ENCODE measurements around the gene EIF4G3. TPM values are rescaled to one million over a fixed set of nuclear protein-coding genes. Genes with fewer than 3 reads are reported as not detected.

Gene EIF4G3
- total RNA-seq, 1 experiment from 2014 or later = 7.2 TPM

- in situ Hi-C loops (cut with HindIII; ENCODE audit: low pct_unique_long_range_greater_than_20kb, low sequenced_read_pairs) = no loop called here
- DNase-seq (ENCODE audit: low read depth) = no peak
These were observed 53.3 kb downstream of the EIF4G3 start for GRCh38 chr1:21123287-21123948.

- in situ Hi-C loops (cut with HindIII; ENCODE audit: low pct_unique_long_range_greater_than_20kb, low sequenced_read_pairs) = no loop called here
- no peak for DNase-seq (ENCODE audit: low read depth)
These were observed 54.8 kb downstream of the EIF4G3 start for GRCh38 chr1:21121764-21122471.

- in situ Hi-C loops (cut with HindIII; ENCODE audit: low pct_unique_long_range_greater_than_20kb, low sequenced_read_pairs) = no loop called here
These were observed 58.5 kb downstream of the EIF4G3 start for GRCh38 chr1:21118167-21118566.

DNA sequence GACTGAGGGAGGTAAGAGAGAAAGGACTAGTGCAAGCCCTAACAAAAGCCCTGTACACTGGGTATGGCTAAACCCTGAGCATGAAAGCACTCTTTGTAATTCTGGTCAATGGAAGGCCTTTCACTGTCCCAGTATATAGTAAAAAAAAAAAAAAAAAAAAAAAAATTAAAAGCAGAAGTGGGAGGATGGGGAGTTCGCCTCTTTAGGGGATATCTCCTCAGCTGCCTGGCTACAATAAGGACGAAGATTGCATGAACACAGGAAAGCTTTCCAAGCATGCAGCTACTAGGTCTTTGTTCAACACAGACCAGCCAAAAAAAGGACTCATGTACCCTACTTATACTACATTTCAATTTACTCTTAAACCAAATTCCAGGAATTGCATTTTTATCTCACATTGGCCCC is 59.1 kb downstream of the EIF4G3 start:
- DNase-seq (ENCODE audit: low read depth) = no peak
- in situ Hi-C loops (cut with HindIII; ENCODE audit: low pct_unique_long_range_greater_than_20kb, low sequenced_read_pairs) = no loop called here

More at GRCh38 chr1:21118167-21118566, 58.5 kb downstream of the EIF4G3 start:
- DNase-seq (ENCODE audit: low read depth) = no peak

DNA sequence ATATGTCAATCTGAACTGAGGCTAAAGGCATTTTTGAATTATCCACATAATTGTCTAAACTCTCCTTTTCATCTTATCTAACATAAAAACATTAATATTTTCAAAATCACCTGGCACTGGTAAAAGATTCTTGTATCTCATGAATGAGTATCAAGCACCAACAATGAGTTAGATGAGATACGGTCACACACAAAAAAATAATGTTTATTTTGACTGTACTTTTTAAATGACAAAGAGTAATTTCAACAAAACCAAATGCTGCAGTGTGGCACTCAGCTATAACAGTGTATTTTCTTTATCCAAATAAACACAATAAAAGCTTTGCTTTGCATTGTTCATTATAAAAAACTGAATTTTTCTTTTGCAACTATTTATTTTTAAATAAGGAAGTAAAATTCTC is 59.5 kb downstream of the EIF4G3 start:
- in situ Hi-C loops (cut with HindIII; ENCODE audit: low pct_unique_long_range_greater_than_20kb, low sequenced_read_pairs) = no loop called here
- no peak for DNase-seq (ENCODE audit: low read depth)

DNA sequence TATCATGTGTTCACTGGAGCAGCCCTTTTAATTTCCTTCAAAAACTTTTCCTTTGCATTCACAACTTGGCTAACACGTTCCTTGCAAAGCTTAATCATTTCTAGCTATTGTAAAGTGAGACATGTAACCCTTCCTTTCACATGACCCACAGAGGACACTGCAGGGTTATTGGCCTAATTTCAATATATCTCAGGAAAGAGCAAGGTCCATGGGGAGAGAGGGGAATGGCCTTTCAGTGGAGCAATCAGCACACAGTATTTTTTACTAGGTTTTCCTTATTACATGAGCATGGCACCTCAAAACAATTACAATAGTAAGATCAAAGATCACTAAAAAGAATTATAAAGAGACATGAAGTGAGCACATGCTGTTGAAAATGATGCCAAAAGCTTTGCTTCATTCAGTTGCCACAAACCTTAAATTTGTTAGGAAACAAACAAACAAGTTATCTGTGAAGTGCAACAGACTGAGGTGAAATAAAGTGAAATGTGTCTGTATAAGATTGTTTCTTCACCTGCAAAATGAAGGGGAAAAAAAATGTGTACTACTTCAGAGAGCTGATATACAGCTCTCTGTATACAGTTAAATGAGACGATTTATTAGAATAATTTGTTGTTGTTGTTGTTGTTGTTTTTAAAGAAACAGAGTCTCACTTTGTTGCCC is 61.5 kb downstream of the EIF4G3 start:
- DNase-seq (ENCODE audit: low read depth) = peak; percentile 21
- in situ Hi-C loops (cut with HindIII; ENCODE audit: low pct_unique_long_range_greater_than_20kb, low sequenced_read_pairs) = no loop called here

GRCh38 chr1:21114431-21114830 is 62.3 kb downstream of the EIF4G3 start:
- DNase-seq (ENCODE audit: low read depth) = no peak
- in situ Hi-C loops (cut with HindIII; ENCODE audit: low pct_unique_long_range_greater_than_20kb, low sequenced_read_pairs) = no loop called here

DNA sequence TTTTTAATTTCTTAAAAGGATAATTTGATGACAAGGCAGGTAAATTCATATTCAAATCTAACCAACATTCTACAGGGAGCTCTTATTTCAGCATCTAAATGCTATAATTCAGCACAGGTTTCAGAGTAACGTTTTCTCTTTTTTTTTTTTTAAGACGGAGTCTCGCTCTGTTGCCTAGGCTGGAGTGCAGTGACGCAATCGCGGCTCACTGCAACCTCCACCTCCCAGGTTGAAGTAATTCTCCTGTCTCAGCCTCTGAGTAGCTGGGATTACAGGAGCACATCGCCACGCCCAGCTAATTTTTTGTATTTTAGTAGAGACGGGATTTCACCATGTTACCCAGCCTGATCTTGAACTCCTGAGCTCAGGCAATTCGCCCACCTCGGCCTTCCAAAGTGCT is 66.5 kb downstream of the EIF4G3 start:
- in situ Hi-C loops (cut with HindIII; ENCODE audit: low pct_unique_long_range_greater_than_20kb, low sequenced_read_pairs) = no loop called here

DNA sequence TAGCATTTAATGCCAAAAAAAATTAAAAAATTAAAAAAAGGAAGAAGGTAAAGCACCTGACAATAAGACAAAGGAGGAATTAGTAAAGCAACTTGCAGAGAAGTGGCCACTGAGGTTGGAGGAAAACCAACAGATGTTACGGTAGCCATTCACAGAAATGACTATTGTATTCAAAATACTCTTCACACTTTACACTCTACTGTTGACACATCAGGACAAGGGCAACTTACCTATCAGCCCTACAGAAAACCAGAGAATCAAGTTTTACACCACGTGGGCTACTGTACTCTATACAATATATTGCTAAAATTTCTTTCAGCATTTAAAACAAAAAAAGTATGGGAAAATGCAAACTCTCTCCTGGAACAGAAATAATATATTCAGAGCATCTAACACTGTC is 70.0 kb downstream of the EIF4G3 start:
- in situ Hi-C loops (cut with HindIII; ENCODE audit: low pct_unique_long_range_greater_than_20kb, low sequenced_read_pairs) = no loop called here
- DNase-seq (ENCODE audit: low read depth) = no peak

More for the DNA sequence above, 66.5 kb downstream of the EIF4G3 start:
- DNase-seq (ENCODE audit: low read depth) = no peak

DNA sequence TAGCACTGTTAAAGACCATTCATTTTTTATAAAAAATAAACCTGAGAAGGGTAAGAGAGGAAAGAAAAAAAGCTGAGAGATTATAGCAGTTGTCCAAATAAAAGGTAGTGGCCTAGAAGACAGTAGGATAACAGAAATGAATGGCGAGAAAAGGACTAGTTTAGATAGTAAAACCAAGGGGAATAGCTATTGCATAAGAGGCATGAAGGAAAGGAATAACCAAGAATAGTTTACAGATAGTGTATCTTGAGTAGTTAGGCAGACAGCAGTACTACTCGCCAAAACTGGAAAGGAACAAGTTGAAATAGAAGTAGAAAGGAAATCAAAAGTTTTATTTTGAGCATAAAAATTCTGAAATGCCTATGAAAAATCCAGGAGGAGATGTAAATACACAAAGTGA is 70.5 kb downstream of the EIF4G3 start:
- no peak for DNase-seq (ENCODE audit: low read depth)
- in situ Hi-C loops (cut with HindIII; ENCODE audit: low pct_unique_long_range_greater_than_20kb, low sequenced_read_pairs) = no loop called here

DNA sequence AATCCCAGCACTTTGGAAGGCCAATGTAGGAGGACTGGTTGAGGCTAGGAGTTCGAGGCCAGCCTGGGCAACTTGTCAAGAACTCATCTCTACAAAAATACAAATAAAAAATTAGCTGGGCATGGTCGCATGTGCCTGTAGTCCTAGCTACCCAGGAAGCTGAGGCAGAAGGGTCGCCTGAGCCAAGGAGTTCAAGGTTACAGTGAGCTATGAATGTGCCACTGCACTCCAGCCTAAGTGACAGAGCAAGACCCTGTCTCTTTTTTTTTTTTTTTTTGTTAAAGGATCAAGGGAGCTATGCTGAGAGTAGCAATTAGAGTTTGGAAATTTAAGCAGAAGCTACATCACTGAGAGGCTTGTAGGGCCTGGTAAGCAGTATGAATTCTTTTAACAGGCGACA is 70.9 kb downstream of the EIF4G3 start:
- no peak for DNase-seq (ENCODE audit: low read depth)
- in situ Hi-C loops (cut with HindIII; ENCODE audit: low pct_unique_long_range_greater_than_20kb, low sequenced_read_pairs) = no loop called here

GRCh38 chr1:21104683-21105082 is 72.0 kb downstream of the EIF4G3 start:
- no peak for DNase-seq (ENCODE audit: low read depth)
- in situ Hi-C loops (cut with HindIII; ENCODE audit: low pct_unique_long_range_greater_than_20kb, low sequenced_read_pairs) = no loop called here

- DNase-seq (ENCODE audit: low read depth) = no peak
- in situ Hi-C loops (cut with HindIII; ENCODE audit: low pct_unique_long_range_greater_than_20kb, low sequenced_read_pairs) = no loop called here
These were observed 76.2 kb downstream of the EIF4G3 start for GRCh38 chr1:21100481-21100921.

DNA sequence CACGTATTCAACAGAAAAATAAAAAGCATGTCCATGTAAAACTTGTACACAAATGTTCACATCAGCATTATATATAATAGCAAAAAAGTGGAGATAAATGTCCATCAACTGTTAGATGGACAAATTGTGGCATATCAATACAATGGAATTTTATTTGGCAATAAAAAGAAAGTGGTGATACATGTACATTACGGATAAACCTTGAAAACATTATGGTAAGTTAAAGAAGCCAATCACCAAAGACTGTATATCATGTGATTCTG is 76.9 kb downstream of the EIF4G3 start:
- no peak for DNase-seq (ENCODE audit: low read depth)
- in situ Hi-C loops (cut with HindIII; ENCODE audit: low pct_unique_long_range_greater_than_20kb, low sequenced_read_pairs) = no loop called here

- in situ Hi-C loops (cut with HindIII; ENCODE audit: low pct_unique_long_range_greater_than_20kb, low sequenced_read_pairs) = no loop called here
- no peak for DNase-seq (ENCODE audit: low read depth)
These were observed 77.4 kb downstream of the EIF4G3 start for GRCh38 chr1:21099034-21099868.

- in situ Hi-C loops (cut with HindIII; ENCODE audit: low pct_unique_long_range_greater_than_20kb, low sequenced_read_pairs) = no loop called here
- DNase-seq (ENCODE audit: low read depth) = no peak
These were observed 78.3 kb downstream of the EIF4G3 start for GRCh38 chr1:21098186-21098915.

- DNase-seq (ENCODE audit: low read depth) = no peak
- in situ Hi-C loops (cut with HindIII; ENCODE audit: low pct_unique_long_range_greater_than_20kb, low sequenced_read_pairs) = no loop called here
These were observed 79.0 kb downstream of the EIF4G3 start for GRCh38 chr1:21097729-21098128.

GRCh38 chr1:21095976-21096375 is 80.7 kb downstream of the EIF4G3 start:
- DNase-seq (ENCODE audit: low read depth) = no peak
- in situ Hi-C loops (cut with HindIII; ENCODE audit: low pct_unique_long_range_greater_than_20kb, low sequenced_read_pairs) = no loop called here
